ENCODE measurements around the gene KLHL22.

DNA sequence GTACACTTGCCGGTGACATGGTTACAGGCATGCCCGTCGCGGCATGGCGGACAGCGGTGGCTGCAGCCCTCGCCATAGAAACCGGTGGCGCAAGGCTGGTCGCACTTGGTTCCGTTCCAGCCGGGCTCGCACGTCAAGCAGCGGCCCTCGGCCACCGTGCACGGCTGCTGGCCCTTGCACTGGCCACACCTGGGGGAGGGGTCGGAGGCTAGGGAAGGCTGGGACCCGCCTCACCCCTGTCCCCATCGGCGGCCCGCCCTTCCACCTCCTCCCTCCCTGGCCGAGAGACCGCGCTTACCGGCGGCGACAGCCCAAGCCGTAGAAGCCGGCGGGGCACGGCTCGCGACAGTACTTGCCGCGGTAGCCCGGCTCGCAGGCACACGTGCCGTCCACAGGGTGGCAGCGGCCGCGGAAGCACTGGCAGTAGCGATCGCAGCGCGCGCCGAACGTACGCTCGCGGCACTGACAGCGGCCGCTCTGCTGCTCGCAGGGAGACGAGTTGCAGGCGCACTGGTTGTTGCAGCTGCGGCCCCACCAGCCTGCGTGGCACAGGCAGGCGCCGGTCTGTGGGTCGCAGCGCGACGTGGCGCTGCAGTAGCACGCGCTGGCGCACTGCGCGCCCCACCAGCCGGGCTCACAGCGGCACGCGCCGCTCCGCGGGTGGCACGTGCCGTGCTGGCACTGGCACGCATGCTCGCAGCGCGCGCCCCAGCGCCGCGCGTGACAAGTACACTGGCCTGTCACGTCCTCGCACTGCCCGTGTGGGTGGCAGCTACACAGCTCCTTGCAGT, 64.7 kb downstream of the KLHL22 start:
- TF ChIP-seq, protein P1, sequence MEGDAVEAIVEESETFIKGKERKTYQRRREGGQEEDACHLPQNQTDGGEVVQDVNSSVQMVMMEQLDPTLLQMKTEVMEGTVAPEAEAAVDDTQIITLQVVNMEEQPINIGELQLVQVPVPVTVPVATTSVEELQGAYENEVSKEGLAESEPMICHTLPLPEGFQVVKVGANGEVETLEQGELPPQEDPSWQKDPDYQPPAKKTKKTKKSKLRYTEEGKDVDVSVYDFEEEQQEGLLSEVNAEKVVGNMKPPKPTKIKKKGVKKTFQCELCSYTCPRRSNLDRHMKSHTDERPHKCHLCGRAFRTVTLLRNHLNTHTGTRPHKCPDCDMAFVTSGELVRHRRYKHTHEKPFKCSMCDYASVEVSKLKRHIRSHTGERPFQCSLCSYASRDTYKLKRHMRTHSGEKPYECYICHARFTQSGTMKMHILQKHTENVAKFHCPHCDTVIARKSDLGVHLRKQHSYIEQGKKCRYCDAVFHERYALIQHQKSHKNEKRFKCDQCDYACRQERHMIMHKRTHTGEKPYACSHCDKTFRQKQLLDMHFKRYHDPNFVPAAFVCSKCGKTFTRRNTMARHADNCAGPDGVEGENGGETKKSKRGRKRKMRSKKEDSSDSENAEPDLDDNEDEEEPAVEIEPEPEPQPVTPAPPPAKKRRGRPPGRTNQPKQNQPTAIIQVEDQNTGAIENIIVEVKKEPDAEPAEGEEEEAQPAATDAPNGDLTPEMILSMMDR (IDR thresholded peaks at IDR 0.05 in 4 of 5, conservative IDR thresholded peaks at IDR 0.05 in 1 of 5) = peak; percentile 19 to 61 (median 47)
- no peak for TF ChIP-seq POLR2A (IDR thresholded peaks at IDR 0.05)

Data from gastrocnemius medialis (tissue), 4 donors.